Neural cell (in vitro differentiated cells): Measurements from ENCODE around the gene SLC6A5.

ENCODE experiments used
- CTCF ChIP-seq: fragments of 450-650 bp; IDR thresholded peaks from 2 replicates; pipeline ENCODE4 v1.5.1; 2014; ENCODE audit warnings: antibody characterized with exemption, mild to moderate bottlenecking, moderate library complexity; ENCODE audit not compliant: poor library complexity, severe bottlenecking
- EZH2 ChIP-seq: fragments of 200-600, 300-800 bp; shearing (Covaris generic), sonication (generic); IDR thresholded peaks from 2 replicates; pipeline ENCODE4 v1.6.1; 2014; ENCODE audit warnings: antibody characterized with exemption, low read length, borderline replicate concordance, mild to moderate bottlenecking; ENCODE audit not compliant: insufficient read depth, poor library complexity, severe bottlenecking
- POLR2AphosphoS5 ChIP-seq: IDR thresholded peaks from 2 replicates; pipeline ENCODE4 v1.6.1; 2012

GRCh38 chr11:20597680-20598484 lies 1.5 kb upstream of the SLC6A5 start:
- TF ChIP-seq CTCF (no peak), POLR2AphosphoS5 (no peak), EZH2 (no peak)
